ENCODE data around the gene NOX5. TPM values are rescaled to one million over a fixed set of nuclear protein-coding genes. Genes with fewer than 3 reads are reported as not detected.

The NOX5 gene
- polyA plus RNA-seq, 2 of the 4 experiments (the other 2 are of a cell fraction) = 0.19 to 0.22 TPM

DNA sequence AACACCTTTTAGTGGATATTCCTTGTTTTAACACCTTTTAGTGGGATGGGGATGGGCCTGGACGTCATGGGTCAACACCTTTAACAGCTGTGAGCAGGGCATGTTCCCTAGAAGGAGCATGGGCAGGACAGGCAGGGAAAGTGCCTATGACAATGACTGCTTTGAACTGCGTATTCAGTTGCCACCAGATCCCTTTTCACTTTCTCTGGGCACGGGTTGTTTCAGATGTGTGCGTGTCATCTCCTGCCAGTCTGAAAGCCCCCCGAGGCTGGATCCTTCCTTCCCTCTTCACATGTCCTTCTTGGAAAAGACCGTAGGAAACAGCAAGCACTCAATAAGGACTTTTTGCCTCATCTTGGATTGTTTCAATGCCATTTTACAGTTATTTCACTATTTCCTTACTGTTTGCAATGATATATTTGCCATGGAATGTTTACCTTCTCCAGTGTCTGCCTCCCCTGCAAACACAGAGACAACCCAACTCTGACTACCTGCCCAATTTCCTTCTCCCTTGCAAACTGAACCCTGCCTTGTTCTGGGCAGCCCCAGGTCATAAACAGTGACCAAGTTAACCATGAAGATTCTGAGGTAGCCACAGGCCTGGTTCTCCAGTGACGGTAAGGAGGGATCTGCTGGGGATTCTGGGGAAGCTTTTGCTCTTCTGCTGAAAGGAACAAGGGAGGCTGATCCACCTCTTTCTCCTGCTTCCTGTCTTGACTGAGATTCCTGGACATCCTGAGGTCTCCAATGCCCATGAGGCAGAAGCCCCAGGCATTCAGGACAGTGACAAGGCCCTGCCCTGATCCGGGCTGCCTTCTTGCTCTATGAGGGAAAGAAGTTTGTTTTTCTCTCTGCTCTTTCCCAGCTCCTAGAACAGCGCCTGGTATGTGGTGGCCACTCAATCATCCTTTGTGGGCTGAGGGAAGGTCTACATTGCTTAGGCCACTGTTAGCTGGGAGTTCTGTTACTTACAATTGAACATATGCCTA lies 51.8 kb downstream of the NOX5 start:
- POLR2A ChIA-PET = no interaction called here
- peaks cover 15% of the 10 kb centered on the region; the same call in 2 of the 3 replicates for H3K9me3 ChIP-seq
- no peak for ATAC-seq
- peak overlapping the region; percentile 15; the same call in 2 of the 3 replicates for H3K4me2 ChIP-seq
- no peak overlapping the region for H3K4me3 ChIP-seq
- DNase-seq (ENCODE audit: low read depth in 1 of 2, low spot score in 1 of 2) = no peak
- CTCF ChIA-PET = interaction anchor here (1.0 to 8.2 kb wide), 8 partner anchors 7 to 328 kb away, joined by 3 to 96 read pairs (median 7); partner anchors contain the start of gene GLCE
- peak; percentile 23 for FAIRE-seq
- peak overlapping the region in 1 of 2 experiments; percentile 11; a peak in 1 of 6 replicates for H3K27ac ChIP-seq
- TF ChIP-seq HOXA7 (CRISPR knock-in tag; IDR thresholded peaks at IDR 0.05) (no peak), MYC (IDR thresholded peaks at IDR 0.05; ENCODE audit: borderline replicate concordance, low read length) (no peak), TP53 (CRISPR knock-in tag; IDR thresholded peaks at IDR 0.05) (no peak), NR3C1 (IDR thresholded peaks at IDR 0.05) (no peak), GATA3 (IDR thresholded peaks at IDR 0.05; ENCODE audit: borderline replicate concordance) (no peak), HEYL (CRISPR knock-in tag; IDR thresholded peaks at IDR 0.05) (no peak), HOXB5 (CRISPR knock-in tag; IDR thresholded peaks at IDR 0.05) (no peak), EHMT2 (IDR thresholded peaks at IDR 0.05; ENCODE audit: low read depth) (no peak), KDM5A (IDR thresholded peaks at IDR 0.05) (no peak), SMC3 (IDR thresholded peaks at IDR 0.05) (no peak), POLR2A (IDR thresholded peaks at IDR 0.05; ENCODE audit: low read length) (no peak), NFE2L2 (conservative IDR thresholded peaks at IDR 0.05; ENCODE audit: low read length) (no peak), EHF (CRISPR knock-in tag; IDR thresholded peaks at IDR 0.05) (no peak), RNF2 (IDR thresholded peaks at IDR 0.05; ENCODE audit: borderline replicate concordance, low read depth) (no peak), FOSL2 (IDR thresholded peaks at IDR 0.05) (no peak), FOSL2 (CRISPR knock-in tag; IDR thresholded peaks at IDR 0.05) (no peak)
- TF ChIP-seq, protein P1, sequence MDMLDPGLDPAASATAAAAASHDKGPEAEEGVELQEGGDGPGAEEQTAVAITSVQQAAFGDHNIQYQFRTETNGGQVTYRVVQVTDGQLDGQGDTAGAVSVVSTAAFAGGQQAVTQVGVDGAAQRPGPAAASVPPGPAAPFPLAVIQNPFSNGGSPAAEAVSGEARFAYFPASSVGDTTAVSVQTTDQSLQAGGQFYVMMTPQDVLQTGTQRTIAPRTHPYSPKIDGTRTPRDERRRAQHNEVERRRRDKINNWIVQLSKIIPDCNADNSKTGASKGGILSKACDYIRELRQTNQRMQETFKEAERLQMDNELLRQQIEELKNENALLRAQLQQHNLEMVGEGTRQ (IDR thresholded peaks at IDR 0.05) = no peak
- TF ChIP-seq, protein P2, sequence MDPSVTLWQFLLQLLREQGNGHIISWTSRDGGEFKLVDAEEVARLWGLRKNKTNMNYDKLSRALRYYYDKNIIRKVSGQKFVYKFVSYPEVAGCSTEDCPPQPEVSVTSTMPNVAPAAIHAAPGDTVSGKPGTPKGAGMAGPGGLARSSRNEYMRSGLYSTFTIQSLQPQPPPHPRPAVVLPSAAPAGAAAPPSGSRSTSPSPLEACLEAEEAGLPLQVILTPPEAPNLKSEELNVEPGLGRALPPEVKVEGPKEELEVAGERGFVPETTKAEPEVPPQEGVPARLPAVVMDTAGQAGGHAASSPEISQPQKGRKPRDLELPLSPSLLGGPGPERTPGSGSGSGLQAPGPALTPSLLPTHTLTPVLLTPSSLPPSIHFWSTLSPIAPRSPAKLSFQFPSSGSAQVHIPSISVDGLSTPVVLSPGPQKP (IDR thresholded peaks at IDR 0.05; ENCODE audit: low read depth, low read length) = no peak
- TF ChIP-seq, protein P3, sequence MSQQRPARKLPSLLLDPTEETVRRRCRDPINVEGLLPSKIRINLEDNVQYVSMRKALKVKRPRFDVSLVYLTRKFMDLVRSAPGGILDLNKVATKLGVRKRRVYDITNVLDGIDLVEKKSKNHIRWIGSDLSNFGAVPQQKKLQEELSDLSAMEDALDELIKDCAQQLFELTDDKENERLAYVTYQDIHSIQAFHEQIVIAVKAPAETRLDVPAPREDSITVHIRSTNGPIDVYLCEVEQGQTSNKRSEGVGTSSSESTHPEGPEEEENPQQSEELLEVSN (IDR thresholded peaks at IDR 0.05; ENCODE audit: borderline replicate concordance, low read depth) = no peak
- TF ChIP-seq, protein P4, sequence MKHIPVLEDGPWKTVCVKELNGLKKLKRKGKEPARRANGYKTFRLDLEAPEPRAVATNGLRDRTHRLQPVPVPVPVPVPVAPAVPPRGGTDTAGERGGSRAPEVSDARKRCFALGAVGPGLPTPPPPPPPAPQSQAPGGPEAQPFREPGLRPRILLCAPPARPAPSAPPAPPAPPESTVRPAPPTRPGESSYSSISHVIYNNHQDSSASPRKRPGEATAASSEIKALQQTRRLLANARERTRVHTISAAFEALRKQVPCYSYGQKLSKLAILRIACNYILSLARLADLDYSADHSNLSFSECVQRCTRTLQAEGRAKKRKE (CRISPR knock-in tag; IDR thresholded peaks at IDR 0.05; ENCODE audit: low read depth) = no peak
- peaks cover 14% of the 10 kb centered on the region for H3K4me1 ChIP-seq
- 75% methylated on average over 9 of the region's 9 CpGs for WGBS (ENCODE audit: missing lambda C conversion rate)

DNA sequence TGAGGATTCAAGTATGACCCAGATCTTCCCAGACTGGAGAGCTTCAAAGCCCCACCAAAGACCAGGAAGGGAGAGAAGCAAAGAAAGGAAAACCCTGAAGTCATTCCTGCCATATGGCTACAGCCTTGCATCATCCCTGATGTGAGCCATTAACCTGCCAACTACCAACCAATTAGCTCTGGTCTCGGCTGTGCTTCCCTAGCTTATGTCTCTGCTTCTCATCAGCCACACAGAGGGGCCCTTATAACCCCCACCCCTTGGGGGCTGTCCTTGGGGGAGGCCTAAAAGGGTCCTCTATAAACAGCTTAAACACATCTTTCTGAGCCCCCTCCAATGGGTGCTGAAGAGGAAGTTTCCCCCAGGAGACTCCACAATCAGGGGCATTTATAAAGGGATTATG lies 52.8 kb downstream of the NOX5 start:
- Histone ChIP-seq H3K4me3 (no peak overlapping the region), H3K4me1 (peaks cover 9% of the 10 kb centered on the region), H3K27ac (peak overlapping the region in 1 of 2 experiments; percentile 15; a peak in 1 of 6 replicates), H3K9me3 (peaks cover 18% of the 10 kb centered on the region; the same call in 2 of the 3 replicates), H3K4me2 (no peak overlapping the region)
- ATAC-seq (no peak), DNase-seq (ENCODE audit: low read depth in 1 of 2, low spot score in 1 of 2) (no peak), FAIRE-seq (no peak)
- ChIA-PET CTCF (interaction anchor here (1.0 to 8.2 kb wide), 15 partner anchors 8 to 327 kb away, joined by 3 to 96 read pairs (median 6); partner anchors contain the start of gene GLCE), POLR2A (no interaction called here)
- no peak for TF ChIP-seq HOXB13 (CRISPR knock-in tag; IDR thresholded peaks at IDR 0.05; ENCODE audit: low read depth)
- no peak for TF ChIP-seq KDM1A (IDR thresholded peaks at IDR 0.05; ENCODE audit: low read depth)
- no peak for TF ChIP-seq SREBF2 (IDR thresholded peaks at IDR 0.05)
- no peak for TF ChIP-seq ZC3H11A (IDR thresholded peaks at IDR 0.05)
- TF ChIP-seq HEYL (CRISPR knock-in tag; IDR thresholded peaks at IDR 0.05) = no peak
- no peak for TF ChIP-seq EP300 (IDR thresholded peaks at IDR 0.05)
- no peak for TF ChIP-seq ZSCAN20 (CRISPR knock-in tag; IDR thresholded peaks at IDR 0.05)
- TF ChIP-seq BHLHE40 (IDR thresholded peaks at IDR 0.05; ENCODE audit: low read depth, low read length) = no peak
- TF ChIP-seq CBX2 (IDR thresholded peaks at IDR 0.05; ENCODE audit: borderline replicate concordance, low read depth) = no peak
- TF ChIP-seq, protein P4 (CRISPR knock-in tag; IDR thresholded peaks at IDR 0.05; ENCODE audit: low read depth) = no peak
- no peak for TF ChIP-seq POLR2AphosphoS2 (conservative IDR thresholded peaks at IDR 0.05; ENCODE audit: low read length)
- no peak for TF ChIP-seq NFE2L2 (conservative IDR thresholded peaks at IDR 0.05; ENCODE audit: low read length)
- TF ChIP-seq MAFK (IDR thresholded peaks at IDR 0.05; ENCODE audit: partially characterized antibody) = no peak
- no peak for TF ChIP-seq NR3C1 (IDR thresholded peaks at IDR 0.05)
- no peak for TF ChIP-seq SMC3 (IDR thresholded peaks at IDR 0.05)
- TF ChIP-seq, protein P5, sequence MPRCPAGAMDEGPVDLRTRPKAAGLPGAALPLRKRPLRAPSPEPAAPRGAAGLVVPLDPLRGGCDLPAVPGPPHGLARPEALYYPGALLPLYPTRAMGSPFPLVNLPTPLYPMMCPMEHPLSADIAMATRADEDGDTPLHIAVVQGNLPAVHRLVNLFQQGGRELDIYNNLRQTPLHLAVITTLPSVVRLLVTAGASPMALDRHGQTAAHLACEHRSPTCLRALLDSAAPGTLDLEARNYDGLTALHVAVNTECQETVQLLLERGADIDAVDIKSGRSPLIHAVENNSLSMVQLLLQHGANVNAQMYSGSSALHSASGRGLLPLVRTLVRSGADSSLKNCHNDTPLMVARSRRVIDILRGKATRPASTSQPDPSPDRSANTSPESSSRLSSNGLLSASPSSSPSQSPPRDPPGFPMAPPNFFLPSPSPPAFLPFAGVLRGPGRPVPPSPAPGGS (IDR thresholded peaks at IDR 0.05) = no peak
- TF ChIP-seq POLR2A (IDR thresholded peaks at IDR 0.05; ENCODE audit: low read length) = no peak
- no peak for TF ChIP-seq EHF (CRISPR knock-in tag; IDR thresholded peaks at IDR 0.05)
- WGBS (ENCODE audit: missing lambda C conversion rate) = 87% methylated on average over 1 of the region's 1 CpG

All from A549 (cell line).